ENCODE results near the gene PCDH8.

Gene PCDH8, protein sequence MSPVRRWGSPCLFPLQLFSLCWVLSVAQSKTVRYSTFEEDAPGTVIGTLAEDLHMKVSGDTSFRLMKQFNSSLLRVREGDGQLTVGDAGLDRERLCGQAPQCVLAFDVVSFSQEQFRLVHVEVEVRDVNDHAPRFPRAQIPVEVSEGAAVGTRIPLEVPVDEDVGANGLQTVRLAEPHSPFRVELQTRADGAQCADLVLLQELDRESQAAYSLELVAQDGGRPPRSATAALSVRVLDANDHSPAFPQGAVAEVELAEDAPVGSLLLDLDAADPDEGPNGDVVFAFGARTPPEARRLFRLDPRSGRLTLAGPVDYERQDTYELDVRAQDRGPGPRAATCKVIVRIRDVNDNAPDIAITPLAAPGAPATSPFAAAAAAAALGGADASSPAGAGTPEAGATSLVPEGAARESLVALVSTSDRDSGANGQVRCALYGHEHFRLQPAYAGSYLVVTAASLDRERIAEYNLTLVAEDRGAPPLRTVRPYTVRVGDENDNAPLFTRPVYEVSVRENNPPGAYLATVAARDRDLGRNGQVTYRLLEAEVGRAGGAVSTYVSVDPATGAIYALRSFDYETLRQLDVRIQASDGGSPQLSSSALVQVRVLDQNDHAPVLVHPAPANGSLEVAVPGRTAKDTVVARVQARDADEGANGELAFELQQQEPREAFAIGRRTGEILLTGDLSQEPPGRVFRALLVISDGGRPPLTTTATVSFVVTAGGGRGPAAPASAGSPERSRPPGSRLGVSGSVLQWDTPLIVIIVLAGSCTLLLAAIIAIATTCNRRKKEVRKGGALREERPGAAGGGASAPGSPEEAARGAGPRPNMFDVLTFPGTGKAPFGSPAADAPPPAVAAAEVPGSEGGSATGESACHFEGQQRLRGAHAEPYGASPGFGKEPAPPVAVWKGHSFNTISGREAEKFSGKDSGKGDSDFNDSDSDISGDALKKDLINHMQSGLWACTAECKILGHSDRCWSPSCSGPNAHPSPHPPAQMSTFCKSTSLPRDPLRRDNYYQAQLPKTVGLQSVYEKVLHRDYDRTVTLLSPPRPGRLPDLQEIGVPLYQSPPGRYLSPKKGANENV

GRCh38 chr13:52848455-52849195, at the start of gene PCDH8:
Gene PCDH8, minus strand, starts transcription at chr13:52848640. Its CDS starts 204 bp downstream, at chr13:52848436.
- no peak for DNase-seq

- peak; percentile 42 for DNase-seq
Measured at GRCh38 chr13:52896827-52897659, 48.6 kb upstream of the PCDH8 start.

DNA sequence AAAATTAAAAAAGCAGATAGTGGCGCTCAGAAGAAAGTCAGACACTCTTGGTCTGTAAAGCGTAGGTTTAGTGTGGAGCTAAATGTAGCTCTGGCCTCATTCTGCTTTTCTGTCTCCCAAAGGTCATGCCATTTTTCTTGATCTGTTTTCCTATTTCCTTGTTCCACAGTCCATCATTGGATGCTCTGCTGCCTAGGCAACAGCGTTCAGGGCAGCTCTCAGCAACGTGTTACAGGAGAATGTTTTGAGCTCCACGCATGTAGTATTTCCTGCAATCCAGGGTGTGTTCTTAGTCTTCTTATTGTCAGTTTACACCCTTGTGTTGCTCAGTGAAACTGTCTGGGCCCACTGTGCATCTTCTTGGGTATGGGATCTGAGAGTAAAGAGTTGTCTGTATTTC, 46.0 kb upstream of the PCDH8 start:
- no peak for DNase-seq

DNA sequence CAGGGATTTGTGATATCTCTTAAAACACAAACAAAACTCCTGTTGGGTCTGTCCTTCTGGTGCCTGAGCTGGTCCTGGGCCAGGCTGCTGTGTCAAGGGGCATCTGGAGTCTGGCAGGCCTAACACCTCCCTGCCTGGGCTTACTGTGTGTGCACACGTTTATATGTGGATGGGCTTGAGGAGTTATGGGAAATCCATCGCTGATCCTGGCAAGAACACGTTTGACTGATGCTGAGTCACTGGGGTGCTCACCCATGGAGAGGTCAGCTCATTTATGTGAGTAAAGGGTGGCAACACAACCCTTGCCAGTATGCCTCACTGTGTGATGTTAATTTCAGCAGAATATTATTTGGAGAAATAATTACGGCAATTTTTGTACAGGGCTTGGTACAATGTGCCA, 44.5 kb upstream of the PCDH8 start:
- no peak for DNase-seq

DNA sequence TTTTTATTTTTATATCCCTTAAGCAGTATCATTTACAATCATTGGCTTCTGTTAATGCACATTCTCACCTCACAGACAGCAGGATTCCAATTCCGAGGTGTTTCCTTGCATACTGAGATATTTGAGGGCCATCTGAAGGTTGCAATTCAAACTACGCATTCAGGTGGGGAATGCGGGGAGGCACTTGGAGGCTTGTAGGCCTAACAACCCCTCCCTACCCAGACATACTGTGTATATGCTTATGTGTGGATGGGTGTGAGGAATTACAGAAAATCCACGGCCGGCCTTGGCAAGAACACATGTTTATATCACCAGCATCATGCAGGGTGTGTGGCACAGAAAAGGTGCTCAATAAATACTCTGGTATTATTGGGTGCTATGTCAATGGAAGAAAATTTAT, 43.3 kb upstream of the PCDH8 start:
- DNase-seq = no peak

GRCh38 chr13:52887165-52887564, 38.7 kb upstream of the PCDH8 start:
- no peak for DNase-seq

DNA sequence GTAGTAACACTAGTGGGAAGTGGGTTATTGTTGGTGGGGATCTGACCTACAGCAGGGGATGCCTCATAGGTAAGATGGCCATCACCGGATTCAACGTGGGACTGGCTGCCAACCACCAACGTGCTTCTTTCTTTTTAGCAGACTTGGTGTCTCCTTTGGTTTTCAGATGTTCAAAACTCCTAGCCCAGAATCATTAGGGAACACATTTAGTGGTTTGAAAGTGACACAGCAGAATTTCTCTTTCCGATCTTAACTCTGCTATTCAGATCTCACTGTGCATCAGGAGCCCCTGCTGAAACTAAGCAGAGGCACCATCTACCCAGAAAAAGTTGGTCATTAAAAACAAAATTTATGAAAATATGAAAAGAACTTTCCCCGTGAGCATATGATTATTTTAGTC, 36.7 kb upstream of the PCDH8 start:
- no peak for DNase-seq

- DNase-seq = no peak
Measured at GRCh38 chr13:52884429-52885010, 36.1 kb upstream of the PCDH8 start.

- no peak for DNase-seq
Measured at GRCh38 chr13:52882785-52883184, 34.3 kb upstream of the PCDH8 start.

DNA sequence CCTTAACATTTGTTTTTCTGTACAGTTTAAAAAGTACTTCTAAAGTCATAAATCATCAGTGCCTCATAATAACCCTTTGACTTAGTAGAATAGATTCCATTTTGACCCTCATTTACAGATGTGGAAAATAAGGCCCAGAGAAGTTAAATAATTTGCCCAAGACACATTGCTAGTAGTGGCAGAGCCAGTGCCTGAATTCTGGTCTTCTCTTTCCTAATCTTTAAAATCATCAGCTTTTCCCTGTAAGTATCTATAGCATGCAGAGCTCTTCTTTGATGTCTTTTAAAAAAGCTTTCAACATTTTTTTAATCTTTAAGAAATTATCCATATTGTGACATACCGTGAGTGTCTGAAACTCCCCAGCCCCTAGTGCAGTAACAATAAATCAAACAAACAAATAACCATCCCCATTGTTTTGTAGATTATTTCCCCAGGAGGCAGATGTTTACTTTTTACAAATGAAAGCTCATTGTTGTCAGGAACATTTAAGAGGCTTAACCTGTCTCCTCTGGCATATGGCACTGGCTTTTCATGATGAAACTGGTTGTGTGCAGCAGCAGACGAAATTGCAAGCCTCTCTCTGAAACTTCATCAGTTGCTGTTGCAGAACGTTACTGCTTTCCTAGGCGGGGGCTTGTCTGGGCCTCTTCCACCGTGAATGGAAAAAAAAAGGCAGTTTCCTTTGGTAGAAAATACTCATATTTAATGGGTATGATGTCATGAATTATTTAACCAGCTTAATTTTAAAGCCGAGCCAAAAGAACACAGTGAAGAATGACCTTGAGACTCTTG, 31.7 kb upstream of the PCDH8 start:
- DNase-seq = no peak

GRCh38 chr13:52878831-52879230, 30.4 kb upstream of the PCDH8 start:
- DNase-seq = peak; percentile 1

DNA sequence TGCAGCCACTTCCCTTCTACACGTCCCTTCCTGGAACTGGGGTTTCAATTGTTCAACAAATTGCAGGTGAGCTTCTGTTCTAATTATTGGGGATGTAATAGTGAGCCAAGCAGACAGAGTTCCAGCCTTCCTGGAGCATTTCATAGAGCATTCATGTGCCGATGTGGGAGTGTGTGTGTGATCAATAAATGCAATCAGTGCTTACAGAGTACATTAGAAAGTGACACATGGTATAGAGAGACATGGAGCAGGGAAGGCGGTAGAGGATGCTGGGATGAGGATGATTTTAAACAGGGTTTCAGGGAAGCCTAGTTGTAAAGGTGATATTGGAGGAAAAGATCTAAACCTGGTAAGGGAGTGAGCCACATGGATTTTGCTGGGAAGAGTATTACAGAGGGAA, 21.7 kb upstream of the PCDH8 start:
- DNase-seq = no peak

DNA sequence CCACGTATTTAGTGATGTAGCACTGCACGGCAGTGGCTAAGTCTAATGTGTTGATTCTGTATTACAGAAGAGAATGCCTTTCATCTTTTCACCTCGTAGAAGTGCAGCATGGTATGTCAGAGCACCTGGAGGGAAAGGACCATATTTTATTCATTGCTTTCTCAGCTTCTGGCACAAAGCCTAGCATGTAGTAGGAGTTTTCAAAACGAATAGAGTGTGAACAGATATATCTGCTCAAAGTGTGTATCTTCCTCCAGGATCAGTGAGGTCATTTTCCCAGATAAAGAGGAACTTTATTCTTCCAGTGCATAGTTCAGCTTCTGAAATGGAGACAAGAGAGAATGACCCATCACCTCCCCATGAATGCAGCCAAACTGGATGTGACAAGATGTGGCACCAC, 21.2 kb upstream of the PCDH8 start:
- no peak for DNase-seq

DNA sequence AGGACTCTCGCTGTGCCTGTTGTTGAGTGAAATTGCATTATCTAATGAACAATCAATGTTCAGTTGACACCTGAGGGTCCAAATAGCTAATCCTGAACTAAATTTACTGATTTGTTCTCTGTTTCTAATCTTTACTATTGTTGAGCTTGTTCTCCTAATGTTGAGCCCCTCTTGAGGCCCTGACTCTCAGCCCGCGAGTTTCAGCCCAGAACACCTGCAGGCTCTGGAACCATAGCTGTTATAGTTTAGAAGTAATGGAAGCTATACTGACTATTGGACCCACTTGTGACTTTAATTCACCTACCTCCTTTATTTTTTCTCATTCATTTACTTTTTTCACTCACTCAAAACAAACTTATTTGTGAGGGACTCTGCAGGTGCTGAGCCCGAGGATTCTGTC, 20.6 kb upstream of the PCDH8 start:
- no peak for DNase-seq

- no peak for DNase-seq
Measured at GRCh38 chr13:52868190-52868589, 19.8 kb upstream of the PCDH8 start.

DNA sequence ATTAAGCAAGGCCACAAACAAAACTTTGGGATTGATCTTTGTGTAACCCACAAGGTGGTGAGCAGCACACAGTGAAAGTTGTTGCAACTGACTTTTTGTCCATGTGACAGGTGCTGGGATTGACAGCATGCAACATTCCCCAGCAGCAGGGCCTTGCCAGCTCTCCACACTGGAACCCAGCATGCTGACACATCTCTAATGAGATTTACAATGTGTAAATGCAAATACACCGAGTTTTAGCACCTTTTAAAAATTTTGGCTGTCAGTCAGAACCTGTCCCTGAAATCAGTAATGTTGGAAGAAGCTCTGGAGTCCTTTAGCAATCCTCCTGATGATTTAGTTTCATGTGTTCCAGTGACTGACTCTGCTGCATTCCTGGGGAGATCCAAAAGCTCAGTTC, 16.5 kb upstream of the PCDH8 start:
- DNase-seq = no peak

GRCh38 chr13:52862358-52863206, 14.1 kb upstream of the PCDH8 start:
- DNase-seq = peak; percentile 25

GRCh38 chr13:52852444-52852843, 4.0 kb upstream of the PCDH8 start:
- no peak for DNase-seq

- no peak for DNase-seq
Measured at GRCh38 chr13:52851137-52851962, 2.9 kb upstream of the PCDH8 start.
